ENCODE data around the gene SERPINA3.
A peak's percentile ranks its signal among the peaks of the same experiment; 100 is the strongest.
"Not testable (repeated sequence)": the region's sequence is repeated elsewhere in the genome, so short reads cannot be mapped to it uniquely, and the experiment has no call there.

Gene SERPINA3

DNA sequence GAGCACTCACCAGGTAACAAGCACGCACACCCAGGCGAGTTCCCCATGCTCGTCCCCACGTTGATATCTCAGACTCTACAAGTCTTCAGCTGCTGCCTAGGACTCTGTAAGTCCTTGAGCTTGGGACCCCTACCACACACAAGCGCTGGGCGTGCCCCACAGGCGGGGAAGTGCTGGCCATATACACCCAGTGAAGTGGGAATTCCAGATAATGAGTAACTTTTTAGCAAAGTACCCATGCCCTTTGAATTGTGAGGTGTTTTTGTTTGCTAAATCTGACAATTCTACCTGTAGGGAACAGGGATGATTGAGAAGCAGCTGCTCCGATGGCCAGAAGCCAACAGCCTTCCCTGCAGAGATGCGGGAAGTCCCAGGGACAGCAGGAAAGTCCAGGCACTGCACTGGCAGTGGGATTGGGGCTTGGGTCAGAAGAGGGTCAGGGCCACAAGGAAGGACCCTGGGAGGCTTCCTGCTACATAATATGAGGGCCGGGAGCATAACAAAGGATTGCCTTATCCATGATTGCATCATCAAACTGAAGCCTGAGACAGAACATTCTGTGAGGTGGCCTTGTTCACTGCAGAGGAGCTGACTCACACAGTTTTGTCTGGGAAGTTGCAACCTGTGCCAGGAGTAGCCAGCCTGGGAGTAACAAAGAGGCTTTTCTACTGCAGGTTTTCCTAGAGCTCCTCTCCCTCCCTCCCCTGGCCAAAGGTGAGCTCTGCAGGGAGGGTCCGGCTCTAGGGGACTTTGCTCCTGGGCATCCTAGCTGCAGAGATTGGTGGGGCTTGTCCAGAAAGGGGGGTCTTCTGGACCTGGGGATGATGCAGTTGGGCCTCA lies 13.2 kb upstream of the SERPINA3 start:
- TF ChIP-seq, protein P1, sequence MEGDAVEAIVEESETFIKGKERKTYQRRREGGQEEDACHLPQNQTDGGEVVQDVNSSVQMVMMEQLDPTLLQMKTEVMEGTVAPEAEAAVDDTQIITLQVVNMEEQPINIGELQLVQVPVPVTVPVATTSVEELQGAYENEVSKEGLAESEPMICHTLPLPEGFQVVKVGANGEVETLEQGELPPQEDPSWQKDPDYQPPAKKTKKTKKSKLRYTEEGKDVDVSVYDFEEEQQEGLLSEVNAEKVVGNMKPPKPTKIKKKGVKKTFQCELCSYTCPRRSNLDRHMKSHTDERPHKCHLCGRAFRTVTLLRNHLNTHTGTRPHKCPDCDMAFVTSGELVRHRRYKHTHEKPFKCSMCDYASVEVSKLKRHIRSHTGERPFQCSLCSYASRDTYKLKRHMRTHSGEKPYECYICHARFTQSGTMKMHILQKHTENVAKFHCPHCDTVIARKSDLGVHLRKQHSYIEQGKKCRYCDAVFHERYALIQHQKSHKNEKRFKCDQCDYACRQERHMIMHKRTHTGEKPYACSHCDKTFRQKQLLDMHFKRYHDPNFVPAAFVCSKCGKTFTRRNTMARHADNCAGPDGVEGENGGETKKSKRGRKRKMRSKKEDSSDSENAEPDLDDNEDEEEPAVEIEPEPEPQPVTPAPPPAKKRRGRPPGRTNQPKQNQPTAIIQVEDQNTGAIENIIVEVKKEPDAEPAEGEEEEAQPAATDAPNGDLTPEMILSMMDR (conservative IDR thresholded peaks at IDR 0.05; ENCODE audit: low read depth, low read length) = peak; percentile 37
- DNase-seq (ENCODE audit: low read depth) = peak; percentile 99
- H3K4me3 ChIP-seq (ENCODE audit: low read depth, low read length) = no peak overlapping the region

DNA sequence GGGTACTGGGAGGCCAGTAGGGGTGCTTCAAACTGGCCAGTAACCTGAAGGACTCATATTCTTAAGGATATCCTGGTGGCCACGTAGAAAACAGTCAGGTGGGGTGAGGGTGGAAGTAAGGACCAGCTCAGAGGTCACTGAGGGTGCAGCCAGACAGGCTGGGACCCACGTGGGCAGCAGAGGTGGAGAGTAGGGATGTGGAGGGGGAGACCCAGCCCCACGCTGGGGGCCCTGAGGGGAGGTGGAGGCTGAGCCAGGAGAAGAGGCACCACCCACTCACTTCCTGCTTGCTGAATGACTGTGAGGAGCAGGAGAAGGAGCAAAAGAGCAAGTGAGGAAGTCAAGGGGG lies 12.6 kb upstream of the SERPINA3 start:
- peak; percentile 43 for DNase-seq (ENCODE audit: low read depth)
- no peak overlapping the region for H3K4me3 ChIP-seq (ENCODE audit: low read depth, low read length)

DNA sequence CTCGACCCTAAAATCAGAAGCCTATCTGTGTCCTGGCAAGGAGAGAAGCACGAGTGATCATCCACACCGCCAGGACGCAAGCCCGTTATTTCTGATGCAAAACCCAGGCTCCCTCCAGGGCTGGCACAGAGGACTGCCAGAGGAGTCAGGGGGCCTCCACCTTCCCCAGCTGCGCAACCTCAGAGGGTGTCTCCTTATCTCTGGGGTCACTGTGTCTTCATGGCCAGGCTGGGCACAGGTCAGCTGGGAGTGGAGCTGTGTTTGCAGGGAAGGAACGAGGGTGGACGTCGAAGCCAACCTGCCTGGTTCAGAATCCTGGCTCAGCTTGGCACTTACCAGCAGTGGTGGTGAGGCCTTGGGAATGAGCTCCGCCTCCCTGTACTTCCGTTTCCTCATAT lies 12.0 kb upstream of the SERPINA3 start:
- no peak for DNase-seq (ENCODE audit: low read depth)
- TF ChIP-seq, protein P1 (conservative IDR thresholded peaks at IDR 0.05; ENCODE audit: low read depth, low read length) = no peak
- H3K4me3 ChIP-seq (ENCODE audit: low read depth, low read length) = no peak overlapping the region

More for the DNA sequence above, 12.6 kb upstream of the SERPINA3 start:
- TF ChIP-seq, protein P1 (conservative IDR thresholded peaks at IDR 0.05; ENCODE audit: low read depth, low read length) = no peak

DNA sequence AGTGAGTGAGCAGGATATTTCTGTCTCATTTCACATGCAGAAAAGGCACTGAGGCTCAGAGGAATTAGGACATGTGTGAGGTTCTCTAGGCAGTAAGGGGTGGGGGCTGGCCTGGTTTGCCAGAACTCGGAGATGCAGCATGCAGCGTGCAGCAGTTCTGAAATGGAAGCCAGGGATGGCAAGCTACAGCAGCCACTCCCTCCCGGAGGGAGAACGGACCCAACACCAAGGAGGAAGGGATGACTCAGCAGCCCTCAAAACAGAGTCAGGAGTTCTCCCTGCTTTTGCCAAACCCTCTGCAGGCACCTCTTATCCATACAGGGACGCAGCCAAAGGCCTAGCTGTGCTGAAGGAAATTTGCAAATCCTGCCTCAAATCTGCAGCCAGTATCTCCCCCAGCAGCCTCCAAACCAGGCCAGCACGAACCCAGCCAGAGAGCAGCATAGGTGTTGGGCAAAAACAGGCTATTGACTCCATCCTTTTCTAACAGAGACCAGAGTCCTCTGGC lies 10.3 kb upstream of the SERPINA3 start:
- peak; percentile 91 for DNase-seq (ENCODE audit: low read depth)
- H3K4me3 ChIP-seq (ENCODE audit: low read depth, low read length) = no peak overlapping the region

DNA sequence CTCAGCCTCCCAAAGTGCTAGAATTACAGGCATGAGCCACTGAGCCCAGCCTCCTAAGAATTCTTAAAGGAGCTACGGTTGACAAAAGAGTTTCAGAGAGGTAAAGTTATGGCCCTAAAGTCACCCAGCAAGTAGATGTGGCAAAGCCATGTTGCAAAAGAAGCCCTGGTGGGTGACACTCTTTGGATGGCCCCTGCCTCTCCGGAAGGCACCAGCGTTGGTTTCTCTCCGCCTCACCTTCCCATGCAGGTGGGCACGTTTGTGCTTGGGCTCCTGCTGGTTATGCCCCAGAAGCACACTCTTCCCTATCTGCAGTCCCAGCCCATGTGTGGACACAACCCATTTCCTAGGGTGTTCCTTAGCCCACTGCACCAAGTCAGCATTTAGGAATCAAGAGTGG lies 9.5 kb upstream of the SERPINA3 start:
- TF ChIP-seq, protein P1 (conservative IDR thresholded peaks at IDR 0.05; ENCODE audit: low read depth, low read length) = no peak
- DNase-seq (ENCODE audit: low read depth) = no peak
- H3K4me3 ChIP-seq (ENCODE audit: low read depth, low read length) = no peak overlapping the region

More for the DNA sequence above, 10.3 kb upstream of the SERPINA3 start:
- TF ChIP-seq, protein P1 (conservative IDR thresholded peaks at IDR 0.05; ENCODE audit: low read depth, low read length) = no peak

DNA sequence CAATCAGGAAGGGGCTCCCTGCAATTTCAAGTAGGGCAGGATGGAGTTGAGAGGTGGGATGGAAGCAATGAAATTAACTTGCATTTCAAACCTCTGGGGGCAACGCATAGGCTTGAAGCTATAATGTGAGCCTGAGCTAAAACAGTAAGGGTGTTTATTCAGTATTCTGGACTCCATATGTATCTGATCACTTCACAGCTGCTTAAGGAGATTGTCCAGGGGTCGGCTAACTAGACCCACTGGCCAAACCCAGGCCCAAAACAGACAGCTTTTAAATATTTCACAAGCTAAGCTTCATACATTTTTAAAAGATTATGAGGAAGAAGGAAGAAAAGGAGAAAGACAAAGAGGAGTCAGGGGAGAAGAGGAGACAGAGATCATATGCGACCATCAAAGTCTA lies 6.8 kb upstream of the SERPINA3 start:
- TF ChIP-seq, protein P1 (conservative IDR thresholded peaks at IDR 0.05; ENCODE audit: low read depth, low read length) = no peak
- DNase-seq (ENCODE audit: low read depth) = no peak
- H3K4me3 ChIP-seq (ENCODE audit: low read depth, low read length) = no peak overlapping the region

DNA sequence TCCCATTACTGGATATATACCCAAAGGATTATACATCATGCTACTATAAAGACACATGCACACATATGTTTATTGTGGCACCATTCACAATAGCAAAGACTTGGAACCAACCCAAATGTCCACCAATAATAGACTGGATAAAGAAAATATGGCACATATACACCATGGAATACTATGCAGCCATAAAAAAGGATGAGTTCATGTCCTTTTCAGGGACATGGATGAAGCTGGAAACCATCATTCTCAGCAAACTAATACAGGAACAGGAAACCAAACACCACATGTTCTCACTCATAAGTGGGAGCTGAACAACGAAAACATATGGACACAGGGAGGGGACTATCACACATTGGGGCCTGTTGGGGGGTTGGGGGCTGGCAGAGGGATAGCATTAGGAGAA lies 3.2 kb upstream of the SERPINA3 start:
- not testable (repeated sequence) for H3K4me3 ChIP-seq (ENCODE audit: low read depth, low read length); DNase-seq (ENCODE audit: low read depth)

Measured in choroid plexus epithelial cell (primary cell).